DND-41 (cell line): ENCODE measurements around the gene MEGF9.

ENCODE experiments used
- ATAC-seq: fragments of 200-7000 bp; cut with Tn5 transposase; 3 replicates; pipeline ENCODE4 v1.9.1; 2021; ENCODE audit warnings: low read depth; ENCODE audit not compliant: insufficient read depth
- DNase-seq: peaks from one replicate; pipeline ENCODE4 v3.0.0-alpha.2; 2020
- H2AFZ ChIP-seq: 2 replicates; pipeline ENCODE4 v1.6.0; 2012; ENCODE audit warnings: low read depth, low read length
- H3K27ac ChIP-seq: 2 replicates; pipeline ENCODE4 v1.5.1; 2012; ENCODE audit warnings: low read length, inconsistent platforms
- H3K27me3 ChIP-seq: fragments of 200-600 bp; sonication (generic); 2 replicates; pipeline ENCODE4 v1.6.0; 2012; ENCODE audit warnings: low read length, mild to moderate bottlenecking, inconsistent platforms; ENCODE audit not compliant: insufficient read depth, poor library complexity
- H3K36me3 ChIP-seq: 2 replicates; pipeline ENCODE4 v1.5.1; 2012; ENCODE audit warnings: low read length, inconsistent platforms; ENCODE audit not compliant: insufficient read depth
- H3K4me1 ChIP-seq: 2 replicates; pipeline ENCODE4 v1.5.1; 2012; ENCODE audit warnings: mild to moderate bottlenecking, low read length; ENCODE audit not compliant: insufficient read depth
- H3K4me2 ChIP-seq: 2 replicates; pipeline ENCODE4 v1.6.0; 2012; ENCODE audit warnings: mild to moderate bottlenecking, moderate library complexity, low read length, inconsistent platforms; ENCODE audit not compliant: insufficient read depth
- H3K4me3 ChIP-seq, 2 experiments: fragments of 200-600 bp in 1 of 2; shearing (Covaris generic) in 1 of 2; 2 replicates each; pipeline ENCODE4 v1.5.1; 2012 to 2016; ENCODE audit warnings: inconsistent platforms in 2 of 2, low read length in 2 of 2, mild to moderate bottlenecking in 2 of 2, low read depth in 1 of 2, moderate library complexity in 1 of 2
- H3K79me2 ChIP-seq: 2 replicates; pipeline ENCODE4 v1.6.0; 2012; ENCODE audit warnings: low read length, inconsistent platforms; ENCODE audit not compliant: insufficient read depth
- H3K9ac ChIP-seq: 2 replicates; pipeline ENCODE4 v1.6.0; 2012; ENCODE audit warnings: low read depth, mild to moderate bottlenecking, inconsistent platforms, low read length, moderate library complexity
- H3K9me3 ChIP-seq: 2 replicates; pipeline ENCODE4 v1.5.1; 2012; ENCODE audit warnings: low read length, moderate library complexity, mild to moderate bottlenecking, inconsistent platforms; ENCODE audit not compliant: insufficient read depth, severe bottlenecking
- H4K20me1 ChIP-seq: 2 replicates; pipeline ENCODE4 v1.6.0; 2012; ENCODE audit warnings: low read length; ENCODE audit not compliant: insufficient read depth
- EZH2 ChIP-seq: IDR thresholded peaks from 3 replicates; pipeline ENCODE4 v1.6.1; 2012; ENCODE audit warnings: borderline replicate concordance, low read depth, mild to moderate bottlenecking, moderate library complexity, low read length, inconsistent platforms; ENCODE audit not compliant: severe bottlenecking
- TF ChIP-seq, protein P1 (sequence below): IDR thresholded peaks from 2 replicates; pipeline ENCODE4 v1.5.1; 2012; ENCODE audit warnings: borderline replicate concordance, low read length, moderate library complexity, mild to moderate bottlenecking; ENCODE audit not compliant: poor library complexity, severe bottlenecking; ENCODE audit errors: extremely low read depth

MEGF9 gene

DNA sequence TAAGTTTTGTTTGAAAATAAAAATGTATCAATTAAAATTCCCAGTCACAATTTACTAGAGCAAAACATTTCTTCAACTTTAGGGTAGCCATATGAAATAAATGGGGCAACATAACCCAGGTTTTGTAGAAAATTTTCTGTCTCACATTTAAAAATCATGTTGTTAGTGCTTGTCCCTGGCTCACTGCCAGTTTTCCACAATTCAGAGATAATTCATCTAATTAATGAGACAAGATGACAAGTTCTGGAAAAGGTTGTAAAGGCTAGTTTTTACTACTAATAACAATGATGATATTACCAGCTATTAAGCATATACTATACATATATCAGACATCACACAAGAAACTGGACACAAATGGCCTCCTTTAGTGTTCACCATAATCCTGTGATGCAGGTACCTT is 45.9 kb downstream of the MEGF9 start:
- H3K27me3 ChIP-seq: no peaks in the 10 kb centered on the region
- no peak overlapping the region for H3K9ac ChIP-seq
- DNase-seq (no peak), ATAC-seq (no peak)
- H2AFZ ChIP-seq: no peak overlapping the region
- H3K4me2 ChIP-seq: no peak overlapping the region
- peaks cover under 1% of the 10 kb centered on the region; the same call in 1 of the 2 replicates for H4K20me1 ChIP-seq
- TF ChIP-seq, protein P1, sequence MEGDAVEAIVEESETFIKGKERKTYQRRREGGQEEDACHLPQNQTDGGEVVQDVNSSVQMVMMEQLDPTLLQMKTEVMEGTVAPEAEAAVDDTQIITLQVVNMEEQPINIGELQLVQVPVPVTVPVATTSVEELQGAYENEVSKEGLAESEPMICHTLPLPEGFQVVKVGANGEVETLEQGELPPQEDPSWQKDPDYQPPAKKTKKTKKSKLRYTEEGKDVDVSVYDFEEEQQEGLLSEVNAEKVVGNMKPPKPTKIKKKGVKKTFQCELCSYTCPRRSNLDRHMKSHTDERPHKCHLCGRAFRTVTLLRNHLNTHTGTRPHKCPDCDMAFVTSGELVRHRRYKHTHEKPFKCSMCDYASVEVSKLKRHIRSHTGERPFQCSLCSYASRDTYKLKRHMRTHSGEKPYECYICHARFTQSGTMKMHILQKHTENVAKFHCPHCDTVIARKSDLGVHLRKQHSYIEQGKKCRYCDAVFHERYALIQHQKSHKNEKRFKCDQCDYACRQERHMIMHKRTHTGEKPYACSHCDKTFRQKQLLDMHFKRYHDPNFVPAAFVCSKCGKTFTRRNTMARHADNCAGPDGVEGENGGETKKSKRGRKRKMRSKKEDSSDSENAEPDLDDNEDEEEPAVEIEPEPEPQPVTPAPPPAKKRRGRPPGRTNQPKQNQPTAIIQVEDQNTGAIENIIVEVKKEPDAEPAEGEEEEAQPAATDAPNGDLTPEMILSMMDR: no peak
- TF ChIP-seq EZH2: no peak
- H3K79me2 ChIP-seq: peaks cover 4% of the 10 kb centered on the region; the same call in 1 of the 2 replicates
- H3K27ac ChIP-seq: no peak overlapping the region
- no peak overlapping the region for H3K4me3 ChIP-seq
- no peaks in the 10 kb centered on the region for H3K36me3 ChIP-seq
- H3K4me1 ChIP-seq: no peaks in the 10 kb centered on the region
- no peaks in the 10 kb centered on the region for H3K9me3 ChIP-seq

DNA sequence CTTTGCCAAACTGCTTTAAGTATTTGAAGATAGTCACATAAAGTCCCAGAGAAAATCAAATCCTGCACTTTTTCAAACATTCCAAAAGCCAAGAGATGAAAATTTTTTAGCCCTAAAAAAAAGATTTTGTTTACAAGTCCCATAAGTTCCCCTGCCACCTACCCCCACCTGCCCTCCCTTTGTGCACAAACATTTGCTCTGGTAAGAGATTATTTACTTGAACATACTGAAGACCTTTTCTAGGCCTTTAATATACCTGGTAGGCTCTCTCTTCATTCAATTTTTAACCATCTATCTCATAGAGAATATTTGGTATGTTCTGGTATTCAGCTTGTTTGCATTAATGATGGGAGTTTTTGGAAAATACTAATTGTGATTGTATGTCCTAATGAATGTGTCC is 50.3 kb downstream of the MEGF9 start:
- H3K36me3 ChIP-seq: no peaks in the 10 kb centered on the region; the same call in 1 of the 2 replicates
- no peak overlapping the region for H3K27ac ChIP-seq
- ATAC-seq (no peak), DNase-seq (no peak)
- H3K9me3 ChIP-seq: no peaks in the 10 kb centered on the region
- no peak overlapping the region for H2AFZ ChIP-seq
- no peak overlapping the region for H3K4me2 ChIP-seq
- H3K4me1 ChIP-seq: no peaks in the 10 kb centered on the region
- peaks cover 9% of the 10 kb centered on the region; the same call in 1 of the 2 replicates for H3K79me2 ChIP-seq
- H3K9ac ChIP-seq: no peak overlapping the region
- TF ChIP-seq, protein P1: no peak
- TF ChIP-seq EZH2: no peak
- H4K20me1 ChIP-seq: peaks cover 5% of the 10 kb centered on the region; the same call in 1 of the 2 replicates
- no peak overlapping the region for H3K4me3 ChIP-seq
- H3K27me3 ChIP-seq: no peaks in the 10 kb centered on the region

DNA sequence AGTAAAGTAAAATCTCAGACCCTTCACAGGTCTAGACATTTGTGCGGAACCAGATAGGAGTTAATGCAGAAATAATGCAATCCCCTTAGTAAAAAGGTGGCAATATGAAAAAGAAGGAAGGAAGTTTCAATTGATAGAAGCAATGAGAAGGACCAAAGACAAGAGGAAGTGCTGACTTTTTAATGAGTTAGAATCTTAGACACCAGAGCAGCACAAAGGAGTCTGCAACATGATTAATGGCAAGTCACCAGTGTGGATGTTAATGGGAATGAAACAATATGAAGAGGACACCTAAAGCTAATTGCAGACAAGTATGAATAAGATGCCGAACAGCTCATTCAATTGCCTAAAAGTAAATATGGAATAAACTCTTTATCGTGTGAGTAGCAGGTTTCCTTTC is 50.9 kb downstream of the MEGF9 start:
- H3K4me3 ChIP-seq: no peak overlapping the region
- TF ChIP-seq, protein P1: no peak
- no peak for TF ChIP-seq EZH2
- peaks cover 9% of the 10 kb centered on the region; the same call in 1 of the 2 replicates for H3K79me2 ChIP-seq
- H3K36me3 ChIP-seq: no peaks in the 10 kb centered on the region; the same call in 1 of the 2 replicates
- no peak overlapping the region for H3K27ac ChIP-seq
- H4K20me1 ChIP-seq: peaks cover 5% of the 10 kb centered on the region; the same call in 1 of the 2 replicates
- no peaks in the 10 kb centered on the region for H3K9me3 ChIP-seq
- no peak overlapping the region for H3K4me2 ChIP-seq
- H3K27me3 ChIP-seq: no peaks in the 10 kb centered on the region
- no peak overlapping the region for H3K9ac ChIP-seq
- H2AFZ ChIP-seq: no peak overlapping the region
- no peaks in the 10 kb centered on the region for H3K4me1 ChIP-seq
- ATAC-seq (no peak), DNase-seq (no peak)
